Measurements from ENCODE around the gene SGSH.

The SGSH gene

DNA sequence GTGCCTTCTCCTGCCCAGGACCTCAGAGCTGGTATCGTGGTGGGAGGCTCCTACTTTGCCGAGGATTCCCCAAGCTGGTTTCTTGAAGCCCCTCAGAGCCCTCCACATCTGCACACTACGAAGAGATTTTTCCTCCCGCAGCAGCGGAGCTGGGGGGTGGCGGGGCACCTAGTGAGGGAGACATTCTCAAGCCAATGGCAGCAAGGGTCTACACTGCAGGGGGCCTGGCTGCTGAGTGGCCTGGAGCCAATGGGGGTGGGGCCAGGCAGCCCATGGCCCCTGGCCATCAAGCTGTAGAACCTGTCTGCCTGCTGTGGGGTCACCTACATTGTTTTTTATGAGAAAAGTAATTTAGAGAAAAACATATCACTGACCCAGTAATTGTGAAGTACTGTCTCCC lies 5.1 kb upstream of the SGSH start:
- DNase-seq: no peak

DNA sequence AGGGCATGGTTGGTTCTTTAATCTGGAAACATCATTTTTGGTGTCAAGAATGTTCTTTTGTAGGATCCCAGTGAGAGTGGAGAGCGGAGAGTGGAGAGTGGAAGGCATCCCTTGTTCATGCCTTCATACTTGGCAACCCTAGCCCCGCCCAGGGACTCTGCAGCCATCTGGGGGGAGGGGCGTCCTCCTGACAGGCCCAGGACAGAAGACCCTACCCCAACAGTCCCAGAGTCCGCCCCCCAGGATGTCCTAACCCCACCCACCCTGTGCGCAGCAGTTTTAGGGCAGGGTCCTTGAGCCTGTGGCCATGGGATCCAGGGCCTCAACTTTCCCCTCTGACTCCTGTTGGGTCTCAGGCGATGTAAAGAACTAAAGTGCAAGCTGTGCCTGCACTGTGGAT lies 4.5 kb upstream of the SGSH start:
- no peak for DNase-seq

DNA sequence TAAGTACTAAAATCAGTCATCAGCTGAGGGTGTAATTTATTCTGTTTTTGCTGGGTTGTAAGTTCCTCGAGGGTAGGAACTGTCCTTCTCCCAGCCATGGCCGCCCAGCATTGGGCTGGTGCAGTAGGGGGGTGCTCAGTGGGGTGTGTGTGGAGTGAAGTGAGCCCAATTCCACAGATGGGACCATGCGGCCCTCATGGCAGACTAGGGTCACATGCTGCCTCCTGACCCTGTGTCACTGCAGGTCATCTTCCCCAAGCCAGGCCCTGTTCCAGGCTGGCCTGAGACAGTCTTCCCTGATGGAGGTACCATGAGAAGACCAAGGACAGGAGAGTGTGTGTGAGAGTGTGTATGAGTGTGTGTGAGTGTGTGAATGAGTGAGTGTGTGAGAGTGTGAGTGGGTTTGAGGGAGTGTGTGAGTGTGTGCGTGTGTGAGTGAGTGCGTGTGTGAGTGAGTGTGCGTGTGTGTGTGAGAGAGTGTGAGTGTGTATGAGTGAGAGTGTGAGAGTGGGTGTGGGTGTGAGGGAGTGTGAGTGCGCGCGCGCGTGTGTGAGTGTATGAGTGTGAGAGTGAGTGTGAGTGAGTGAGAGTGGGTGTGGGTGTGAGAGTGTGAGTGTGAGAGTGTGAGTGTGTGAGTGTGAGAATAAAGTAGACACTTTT lies 3.8 kb upstream of the SGSH start:
- no peak for DNase-seq

DNA sequence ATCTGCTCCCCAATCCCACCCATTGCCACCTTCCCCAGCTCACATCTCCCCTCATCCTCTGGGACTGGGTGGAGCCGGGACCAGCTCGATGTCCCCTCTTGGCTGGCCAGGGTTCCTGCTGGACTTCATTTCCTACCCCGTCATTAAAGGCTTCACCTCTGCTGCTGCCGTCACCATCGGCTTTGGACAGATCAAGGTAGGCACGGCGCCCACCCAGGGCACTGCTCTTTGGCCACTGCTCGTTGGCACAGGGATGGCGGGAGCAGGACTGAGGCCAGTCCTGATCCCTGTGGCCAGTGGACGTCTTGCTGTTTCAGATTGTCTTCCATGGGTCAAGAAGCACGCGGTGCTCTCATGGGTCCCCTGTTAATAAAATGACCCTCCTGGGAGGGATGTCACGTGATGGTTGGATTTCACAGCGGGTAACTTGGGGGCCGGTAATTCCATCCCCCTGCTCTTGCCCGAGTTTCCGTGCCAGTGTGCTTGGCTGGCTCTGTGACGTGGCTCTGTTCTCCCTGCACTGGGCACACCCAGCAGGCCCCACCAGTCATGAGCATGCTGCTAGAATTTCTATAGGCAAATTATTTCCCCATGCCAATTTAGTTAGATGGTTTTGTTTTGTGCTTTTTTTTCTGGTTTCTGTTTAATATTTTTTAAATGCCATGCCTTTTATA lies 3.1 kb upstream of the SGSH start:
- no peak for DNase-seq

DNA sequence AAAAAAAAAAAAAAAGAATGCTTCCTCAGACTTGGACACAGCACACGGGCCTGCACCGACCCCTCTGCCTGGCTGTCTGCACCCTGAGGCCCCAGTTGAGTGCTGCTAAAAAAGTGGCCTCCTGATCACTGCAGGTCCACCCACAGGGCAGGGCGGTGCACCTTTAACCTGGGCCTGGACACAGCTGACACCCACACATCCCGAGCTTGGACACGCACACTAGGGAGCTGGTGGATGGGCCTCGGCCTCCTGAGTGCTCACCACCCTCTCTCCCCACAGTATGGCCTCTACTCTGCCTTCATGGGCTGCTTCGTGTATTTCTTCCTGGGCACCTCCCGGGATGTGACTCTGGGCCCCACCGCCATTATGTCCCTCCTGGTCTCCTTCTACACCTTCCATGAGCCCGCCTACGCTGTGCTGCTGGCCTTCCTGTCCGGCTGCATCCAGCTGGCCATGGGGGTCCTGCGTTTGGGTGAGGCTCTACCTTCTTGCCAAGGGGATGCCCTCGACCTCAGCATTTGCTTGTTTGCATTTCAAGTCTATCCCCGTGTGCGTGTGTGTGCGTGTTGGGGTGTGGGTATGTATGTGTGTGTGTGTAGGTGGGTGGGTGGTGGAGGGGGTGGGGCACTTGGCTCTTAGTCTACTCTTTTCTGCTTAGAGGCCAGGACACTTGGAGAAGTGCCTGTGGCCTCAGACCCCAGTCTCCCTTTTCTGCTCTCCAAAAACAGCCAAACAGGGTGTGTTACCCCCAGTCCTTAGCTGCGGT lies 2.4 kb upstream of the SGSH start:
- no peak for DNase-seq

DNA sequence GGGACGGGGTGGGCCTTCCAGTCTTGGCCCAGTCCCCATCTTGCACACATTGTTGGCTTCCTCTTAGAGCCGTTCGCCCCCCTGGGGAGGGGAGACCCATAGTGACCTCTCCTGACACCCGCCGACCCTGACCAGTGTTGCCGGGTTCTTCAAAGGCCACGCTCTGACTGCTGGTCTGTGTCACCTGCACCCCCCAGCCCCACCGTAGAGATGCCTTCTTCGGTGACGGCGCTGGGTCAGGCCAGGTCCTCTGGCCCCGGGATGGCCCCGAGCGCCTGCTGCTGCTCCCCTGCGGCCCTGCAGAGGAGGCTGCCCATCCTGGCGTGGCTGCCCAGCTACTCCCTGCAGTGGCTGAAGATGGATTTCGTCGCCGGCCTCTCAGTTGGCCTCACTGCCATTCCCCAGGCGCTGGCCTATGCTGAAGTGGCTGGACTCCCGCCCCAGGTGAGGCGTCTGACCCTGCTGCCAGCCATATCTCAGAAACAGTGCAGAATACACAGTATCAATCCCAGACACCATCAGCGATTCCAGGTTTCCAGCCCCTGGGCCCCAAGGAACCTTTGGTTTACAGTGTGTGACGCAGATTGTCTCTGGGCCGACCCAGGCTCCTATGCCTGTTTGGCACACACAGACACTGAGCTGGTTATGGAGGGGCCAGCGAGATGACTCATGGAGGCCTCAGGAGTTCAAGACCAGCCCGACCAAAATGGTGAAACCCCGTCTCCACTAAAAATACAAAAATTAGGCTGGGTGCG lies 1.4 kb upstream of the SGSH start:
- DNase-seq: no peak

DNA sequence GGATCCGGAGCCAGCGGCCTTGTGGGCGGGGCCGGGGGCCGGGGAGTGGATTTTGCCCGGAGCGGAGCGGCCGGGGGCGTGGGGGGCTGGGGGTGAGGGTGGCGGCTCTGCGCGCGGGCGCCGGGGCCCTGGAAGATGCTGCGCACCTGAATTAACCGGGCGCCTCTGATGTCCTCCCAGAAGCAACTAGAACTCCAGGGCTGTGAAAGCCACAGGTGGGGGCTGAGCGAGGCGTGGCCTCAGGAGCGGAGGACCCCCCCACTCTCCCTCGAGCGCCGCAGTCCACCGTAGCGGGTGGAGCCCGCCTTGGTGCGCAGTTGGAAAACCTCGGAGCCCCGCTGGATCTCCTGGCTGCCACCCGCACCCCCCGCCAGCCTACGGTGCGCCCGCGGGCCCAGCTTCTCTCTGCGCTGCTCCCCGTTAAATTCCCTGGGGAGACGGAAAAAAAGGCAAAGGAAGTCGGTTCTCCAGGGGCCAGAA lies 643 bp upstream of the SGSH start:
- DNase-seq: no peak

DNA sequence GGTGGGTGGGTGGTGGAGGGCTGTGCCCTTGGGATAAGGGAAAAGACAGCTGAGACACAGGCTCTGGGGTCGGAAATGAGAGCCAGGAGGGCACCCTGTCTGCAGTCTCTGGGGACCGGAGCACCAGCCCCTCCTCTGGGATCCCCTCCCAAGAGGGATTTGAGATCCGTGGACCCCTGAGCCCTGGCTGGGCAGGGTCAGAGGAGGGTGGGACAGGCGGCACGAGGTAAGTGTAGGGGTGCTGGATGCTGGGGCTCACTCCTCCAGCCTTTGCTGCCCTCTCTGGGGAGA lies 425 bp downstream of the SGSH start:
- no peak for DNase-seq

DNA sequence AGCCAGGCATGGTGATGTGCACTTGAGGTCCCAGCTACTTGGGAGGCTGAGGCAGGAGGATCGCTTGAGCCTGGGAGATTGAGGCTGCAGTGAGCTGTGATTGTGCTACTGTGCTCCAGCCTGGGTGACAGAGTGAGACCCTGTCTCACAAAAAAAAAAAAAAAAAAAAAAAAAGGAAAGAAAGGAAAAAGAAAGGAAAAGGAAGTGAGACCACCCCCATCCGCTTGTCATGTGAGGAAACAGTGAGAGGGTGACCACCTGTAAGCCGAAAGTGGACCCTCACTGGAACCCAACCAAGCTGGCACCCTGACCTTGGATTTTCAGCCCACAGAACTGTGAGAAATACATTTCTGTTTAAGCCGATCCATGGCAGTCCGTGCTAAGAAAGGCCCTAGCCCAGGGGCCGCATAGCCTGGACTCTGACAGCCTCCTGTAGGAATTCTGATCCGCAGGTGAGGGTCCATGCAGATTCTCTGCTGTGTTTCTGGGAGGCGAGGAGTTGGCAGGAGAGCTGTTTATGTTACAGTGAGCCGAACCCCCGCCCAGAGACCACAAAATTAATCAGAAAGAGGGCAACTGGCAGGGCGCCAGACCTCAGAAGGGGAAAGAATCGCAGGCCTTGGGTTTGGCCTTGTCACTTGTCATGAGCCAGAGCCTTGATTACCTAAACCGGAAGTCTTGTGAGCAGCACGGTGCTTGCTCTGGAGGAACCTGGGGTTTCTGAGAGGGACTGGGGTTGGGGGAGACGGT lies 945 bp downstream of the SGSH start:
- DNase-seq: peak; percentile 93

DNA sequence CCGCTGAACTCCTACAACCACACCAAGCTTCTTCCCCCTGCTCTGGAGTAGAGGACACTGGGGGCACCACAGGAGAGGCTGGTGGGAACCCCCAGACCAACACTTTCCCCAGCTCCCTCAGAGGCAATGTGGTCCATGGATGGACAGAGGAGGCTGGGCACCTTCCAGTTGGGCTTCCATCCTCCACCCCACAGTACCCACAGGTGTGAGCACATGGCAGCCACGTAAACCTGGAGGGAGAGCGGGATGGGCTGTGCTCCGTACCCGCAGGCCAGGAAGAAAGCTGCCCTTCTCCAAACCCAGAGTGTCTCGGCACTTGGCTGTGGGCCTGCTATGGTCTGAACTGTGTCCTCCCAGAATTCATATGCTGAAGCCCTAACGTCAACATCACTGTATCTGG lies 1.7 kb downstream of the SGSH start:
- DNase-seq: no peak

DNA sequence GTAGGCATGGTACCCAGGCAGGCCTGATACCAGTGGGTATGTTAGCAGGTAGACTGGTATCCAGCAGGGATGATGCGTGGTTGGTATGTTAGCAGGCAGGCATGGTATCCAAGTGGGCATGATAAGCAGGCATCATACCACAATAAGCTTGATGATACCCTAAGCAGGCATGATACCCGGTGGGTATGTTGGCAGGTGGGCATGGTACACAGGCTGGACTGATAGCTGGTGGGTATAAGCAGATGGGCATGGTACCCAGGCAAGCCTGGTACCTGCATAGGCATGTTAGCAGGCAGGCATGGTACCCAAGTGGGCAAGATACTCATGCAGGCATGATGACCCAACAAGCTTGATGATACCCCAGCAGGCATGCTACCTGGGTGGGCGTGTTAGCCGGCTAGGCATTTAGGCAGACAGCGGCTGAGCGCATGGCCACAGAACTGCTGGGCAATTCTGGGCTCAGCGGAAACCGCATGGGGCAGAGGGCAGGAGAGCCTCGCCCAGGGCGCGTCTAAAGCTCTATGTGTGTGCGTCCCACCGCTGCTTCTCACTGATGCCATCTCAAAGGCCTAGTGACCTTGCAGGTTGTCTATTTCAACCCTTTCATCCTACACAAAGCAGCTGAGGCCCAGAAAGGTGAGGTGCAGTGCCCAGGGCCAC lies 2.3 kb downstream of the SGSH start:
- DNase-seq: no peak

DNA sequence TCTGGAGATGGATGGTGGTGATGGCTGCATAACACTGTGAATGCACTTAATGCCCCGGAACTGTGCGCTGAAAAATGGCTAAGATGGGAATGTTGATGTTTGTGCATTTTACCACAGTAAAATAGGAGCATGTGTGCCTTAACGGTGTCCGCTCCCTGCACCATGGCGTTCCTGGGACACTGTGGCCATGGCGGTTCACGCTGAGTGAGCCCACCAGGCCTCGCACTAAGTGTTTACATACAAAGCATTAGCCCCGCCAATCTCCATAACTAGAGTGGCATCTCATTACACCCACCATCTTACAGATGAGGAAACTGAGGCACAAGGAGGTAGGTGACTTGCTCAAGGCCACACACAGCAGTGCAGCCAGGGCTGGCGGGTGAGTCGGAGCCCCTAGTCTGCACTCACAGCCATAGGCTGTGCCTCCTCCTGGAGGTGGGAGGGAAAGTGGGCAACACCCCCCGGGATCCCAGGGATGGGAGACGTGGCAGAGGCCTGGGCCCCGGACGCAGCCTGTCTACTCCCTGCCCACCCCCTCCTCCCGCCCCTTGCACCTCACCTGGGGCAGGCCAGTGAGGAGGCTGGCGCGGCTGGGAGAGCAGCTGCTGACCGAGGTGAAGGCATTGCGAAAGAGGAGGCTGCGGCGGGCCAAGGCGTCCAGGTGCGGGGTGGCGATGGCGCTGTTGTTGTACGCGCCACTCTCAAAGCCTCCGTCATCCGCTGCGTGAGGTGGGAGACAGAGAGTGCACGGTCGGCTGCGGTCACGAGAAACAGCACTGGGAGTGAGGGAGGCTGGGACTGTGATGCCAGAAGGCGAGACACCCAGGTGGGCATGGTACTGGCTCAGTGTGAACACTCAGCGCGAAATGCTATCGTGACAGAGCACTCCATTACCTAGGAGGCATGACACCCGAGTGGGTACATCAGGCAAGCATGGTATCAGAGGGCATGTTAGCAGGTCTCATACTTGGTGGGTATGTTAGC lies 3.4 kb downstream of the SGSH start:
- DNase-seq: no peak

DNA sequence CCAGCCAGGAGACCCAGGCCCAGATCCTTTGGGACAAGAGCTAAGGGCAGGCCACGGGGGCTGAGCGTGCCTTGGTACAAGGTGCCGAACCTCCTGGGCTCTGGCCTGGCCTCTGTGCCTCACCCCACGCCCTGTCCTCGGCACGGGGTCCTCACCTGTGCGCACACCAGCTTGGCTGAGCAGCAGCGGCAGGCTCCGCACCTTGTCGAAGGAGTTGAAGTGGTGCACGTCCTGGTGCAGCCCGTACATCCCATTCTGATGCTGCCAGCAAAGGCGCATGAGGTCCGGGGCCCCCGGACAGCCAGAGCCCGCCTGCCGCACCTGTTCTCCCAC lies 5.3 kb downstream of the SGSH start:
- DNase-seq: no peak

DNA sequence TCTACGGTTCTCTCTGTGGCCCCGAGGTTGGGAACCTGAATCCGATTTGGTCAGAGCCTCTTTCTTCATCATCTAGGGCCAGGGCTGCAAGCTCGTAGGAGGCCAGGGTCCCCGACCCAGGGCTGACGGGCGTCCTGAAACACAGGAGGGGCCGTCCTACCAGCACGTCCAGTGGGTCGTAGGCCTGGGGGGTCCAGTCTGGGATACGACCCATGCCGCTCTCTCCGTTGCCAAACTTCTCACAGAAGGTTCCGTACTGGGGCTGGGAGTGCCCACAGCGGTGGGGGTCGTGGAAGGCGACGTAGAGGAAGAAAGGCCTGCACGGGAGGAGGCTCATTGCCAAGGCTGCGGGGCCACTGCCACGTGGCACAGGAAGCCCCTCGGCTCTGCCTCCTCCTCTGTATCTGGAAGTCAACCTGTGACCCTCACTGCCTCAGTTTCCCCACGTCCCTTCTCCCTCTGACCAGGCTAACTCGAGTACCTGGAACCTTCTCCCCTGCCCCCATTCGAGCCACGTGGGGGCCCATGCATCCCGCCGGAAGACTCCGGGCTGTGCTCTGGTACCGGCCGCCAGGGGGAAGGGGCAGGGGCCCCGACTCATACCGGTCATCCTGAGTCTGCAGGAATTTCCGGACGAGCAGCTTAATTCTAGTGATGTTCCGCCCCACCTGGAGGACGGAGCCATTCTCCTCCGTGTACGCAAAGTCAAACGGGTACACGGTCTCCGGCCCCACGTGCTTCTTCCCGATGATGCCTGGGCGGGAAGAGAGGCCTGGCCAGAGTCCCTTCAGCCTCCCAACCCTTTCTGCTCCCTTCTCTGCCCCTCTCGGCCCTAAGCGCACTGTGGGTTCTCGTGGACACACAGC lies 5.9 kb downstream of the SGSH start:
- no peak for DNase-seq

DNA sequence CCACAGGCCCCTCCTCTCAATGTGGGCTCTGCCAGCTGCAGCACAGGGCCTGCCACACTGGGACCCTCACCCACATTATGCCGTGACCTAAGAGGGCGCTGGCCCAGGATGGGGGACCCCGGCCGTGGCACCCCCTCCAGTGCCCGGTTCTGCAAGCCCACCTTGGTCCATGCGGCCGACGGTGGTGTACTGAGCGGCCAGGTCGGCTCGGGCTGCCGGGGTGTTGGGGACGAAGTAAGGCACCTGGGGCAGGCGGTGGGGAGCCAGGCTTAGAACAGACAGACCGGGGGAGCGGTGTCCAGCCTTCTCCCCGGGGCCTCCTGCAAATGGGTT lies 6.5 kb downstream of the SGSH start:
- DNase-seq: no peak

DNA sequence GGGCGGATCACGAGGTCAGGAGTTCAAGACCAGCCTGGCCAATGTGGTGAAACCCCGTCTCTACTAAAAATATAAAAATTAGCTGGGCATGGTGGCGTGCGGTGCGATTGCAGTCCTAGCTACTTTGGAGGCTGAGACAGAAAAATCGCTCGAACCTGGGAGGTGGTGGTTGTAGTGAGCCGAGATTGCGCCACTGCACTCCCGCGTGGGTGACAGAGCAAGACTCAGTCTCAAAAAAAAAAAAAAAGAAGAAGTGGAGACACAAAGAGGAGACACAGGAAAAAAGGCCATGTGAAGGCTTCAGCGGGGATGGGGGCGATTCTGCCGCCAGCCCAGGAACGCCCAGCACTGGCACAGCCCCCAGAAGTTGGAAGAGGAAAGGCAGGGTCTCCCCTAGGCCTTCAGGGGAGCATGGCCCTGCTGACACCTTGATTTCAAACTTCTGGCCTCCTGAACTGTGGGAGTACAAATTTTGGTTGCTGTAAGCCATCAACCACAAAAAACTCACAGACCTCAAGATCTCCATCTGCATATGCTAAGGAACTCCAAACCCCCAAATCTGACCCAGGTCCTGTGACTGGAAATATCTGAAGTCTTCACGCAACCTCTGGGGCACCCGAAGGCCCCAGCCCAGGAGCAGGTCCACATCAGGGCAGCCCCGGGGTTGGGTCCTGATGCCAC lies 7.0 kb downstream of the SGSH start:
- no peak for DNase-seq

DNA sequence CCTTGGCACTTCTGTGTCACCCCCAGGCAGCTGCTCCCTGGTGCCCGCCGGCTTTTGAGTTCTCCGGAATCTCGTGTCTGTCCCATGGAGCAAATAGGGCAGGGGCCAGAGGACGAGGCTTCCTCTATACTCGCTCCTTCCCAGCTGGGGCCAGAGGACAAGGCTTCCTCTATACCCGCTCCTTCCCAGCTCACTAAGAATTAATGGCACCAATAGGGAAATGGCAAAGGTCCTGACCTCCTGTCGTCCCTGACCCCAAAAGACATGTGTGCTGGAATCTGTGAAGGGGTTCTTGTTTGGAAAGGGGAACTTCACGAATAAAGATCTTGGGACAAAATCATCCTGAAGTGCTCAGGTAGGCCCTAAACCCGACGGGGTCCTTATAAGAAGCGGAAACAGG lies 7.6 kb downstream of the SGSH start:
- DNase-seq: no peak

DNA sequence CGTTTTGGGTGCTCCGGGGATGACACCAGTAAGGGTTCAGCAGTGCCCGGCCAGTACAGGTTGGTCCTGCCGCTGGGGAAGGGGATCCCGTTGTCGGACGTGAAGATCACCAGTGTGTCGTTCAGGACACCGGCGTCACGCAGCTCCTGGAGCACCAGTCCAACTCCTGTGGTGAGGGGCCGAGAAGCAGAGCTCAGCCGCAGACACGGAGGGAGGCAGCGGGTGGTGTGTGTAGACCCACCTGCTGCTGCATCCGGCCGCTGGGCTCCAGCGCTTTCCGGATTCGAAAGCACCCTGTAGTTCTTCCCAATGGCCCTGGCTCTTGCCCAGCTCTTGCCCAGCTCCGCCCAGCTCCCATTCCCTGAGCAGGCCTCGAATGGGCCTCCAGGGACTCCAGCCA lies 8.0 kb downstream of the SGSH start:
- no peak for DNase-seq

DNA sequence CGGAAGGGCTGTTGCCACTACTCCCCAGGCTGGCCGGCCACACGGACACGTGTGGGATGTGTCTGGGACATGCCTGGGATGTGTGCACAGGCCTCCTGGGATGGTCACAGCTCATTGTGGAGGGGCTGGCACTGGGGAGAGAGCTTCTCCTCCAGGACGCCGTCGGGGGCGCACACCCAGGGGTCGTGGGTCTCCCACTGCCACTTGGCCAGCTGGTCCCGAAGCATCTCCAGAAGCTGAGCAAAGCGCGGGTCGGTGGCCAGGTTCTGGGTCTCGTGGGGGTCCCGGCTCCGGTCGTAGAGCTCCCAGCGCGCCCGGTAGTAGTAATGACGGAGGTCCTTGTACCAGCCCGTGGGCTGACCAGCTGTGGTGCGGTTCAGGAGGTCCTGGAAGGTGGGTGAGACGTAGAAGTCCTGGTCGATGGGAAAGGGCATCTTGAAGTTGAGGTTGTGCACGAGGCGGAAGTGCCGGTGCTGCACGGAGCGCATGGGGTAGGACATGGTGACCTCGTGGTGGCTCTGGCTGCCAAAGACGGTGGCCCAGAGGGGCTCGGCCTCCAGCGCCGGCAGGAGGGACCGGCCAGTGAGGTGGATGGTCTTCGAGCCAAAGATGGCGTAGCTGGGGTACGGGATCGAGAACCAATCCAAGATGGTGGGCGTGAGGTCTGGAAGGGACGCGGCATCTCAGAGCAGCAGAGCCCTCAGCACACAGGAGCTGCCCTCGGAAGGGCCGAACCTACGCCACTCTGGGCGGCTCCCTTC lies 9.6 kb downstream of the SGSH start:
- no peak for DNase-seq
